K562 treated with DMSO at 1 percent for 12 hours (cell line): ENCODE measurements around the gene ADISSP. TPM values are rescaled to one million over a fixed set of nuclear protein-coding genes. Genes with fewer than 3 reads are reported as not detected.

ENCODE experiments used
- total RNA-seq: library from RNA; unstranded; fragments of 300-600 nt; gene quantifications from 2 replicates; pipeline ENCODE4 v1.2.3, GENCODE V29; 2022; ENCODE audit not compliant: insufficient read depth

The ADISSP gene
- 25.3 and 26.4 TPM in 2 replicates for total RNA-seq

DNA sequence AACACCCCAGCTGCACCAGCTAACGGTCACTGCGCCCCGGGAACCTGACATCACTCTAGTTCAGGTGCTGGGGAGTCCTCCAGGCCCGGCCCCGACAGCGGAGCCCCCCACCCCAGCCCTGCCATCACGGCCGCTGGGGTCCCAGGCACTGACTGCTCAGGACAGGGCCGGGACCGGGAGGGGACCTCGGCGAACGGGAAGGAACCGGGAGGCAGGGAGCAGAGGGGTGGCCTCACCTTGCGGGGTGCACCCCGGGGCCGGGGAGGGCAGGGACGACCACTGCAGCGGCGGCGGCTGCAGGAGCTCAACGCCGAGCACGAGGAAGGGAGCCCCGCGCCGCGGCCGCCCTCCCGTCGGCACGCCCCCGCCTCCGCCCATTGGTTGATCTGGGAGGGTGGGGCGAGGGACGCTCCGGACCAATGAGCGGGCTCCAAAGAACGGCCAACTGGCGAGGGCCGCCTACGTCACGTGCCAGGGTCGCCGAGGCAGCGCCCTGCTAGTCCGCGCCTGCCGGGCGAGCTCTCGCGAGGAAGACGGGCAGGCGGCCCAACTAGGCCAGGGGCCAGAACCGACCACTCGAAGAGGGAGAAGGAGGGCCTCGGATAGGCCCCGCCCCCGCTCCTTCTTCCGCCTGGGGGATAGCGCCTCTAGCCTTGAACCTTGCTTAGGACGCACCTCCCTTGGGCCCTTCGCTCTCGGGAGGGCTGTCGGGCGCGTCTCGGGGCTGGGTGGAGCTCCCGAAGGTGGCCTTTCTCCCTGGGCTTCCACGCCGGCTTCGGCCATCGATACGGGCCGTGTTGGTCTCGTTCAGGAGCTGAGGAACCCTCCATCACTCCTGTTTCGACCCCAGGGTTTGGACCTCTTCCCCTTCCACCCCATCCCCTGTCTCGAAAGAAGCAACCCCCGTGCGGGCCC lies at the start of gene ADISSP:
ADISSP (minus strand) TSS at position 327 of the 915 bp plus-strand sequence. CDS start 7,653 bp downstream, outside the sequence.

DNA sequence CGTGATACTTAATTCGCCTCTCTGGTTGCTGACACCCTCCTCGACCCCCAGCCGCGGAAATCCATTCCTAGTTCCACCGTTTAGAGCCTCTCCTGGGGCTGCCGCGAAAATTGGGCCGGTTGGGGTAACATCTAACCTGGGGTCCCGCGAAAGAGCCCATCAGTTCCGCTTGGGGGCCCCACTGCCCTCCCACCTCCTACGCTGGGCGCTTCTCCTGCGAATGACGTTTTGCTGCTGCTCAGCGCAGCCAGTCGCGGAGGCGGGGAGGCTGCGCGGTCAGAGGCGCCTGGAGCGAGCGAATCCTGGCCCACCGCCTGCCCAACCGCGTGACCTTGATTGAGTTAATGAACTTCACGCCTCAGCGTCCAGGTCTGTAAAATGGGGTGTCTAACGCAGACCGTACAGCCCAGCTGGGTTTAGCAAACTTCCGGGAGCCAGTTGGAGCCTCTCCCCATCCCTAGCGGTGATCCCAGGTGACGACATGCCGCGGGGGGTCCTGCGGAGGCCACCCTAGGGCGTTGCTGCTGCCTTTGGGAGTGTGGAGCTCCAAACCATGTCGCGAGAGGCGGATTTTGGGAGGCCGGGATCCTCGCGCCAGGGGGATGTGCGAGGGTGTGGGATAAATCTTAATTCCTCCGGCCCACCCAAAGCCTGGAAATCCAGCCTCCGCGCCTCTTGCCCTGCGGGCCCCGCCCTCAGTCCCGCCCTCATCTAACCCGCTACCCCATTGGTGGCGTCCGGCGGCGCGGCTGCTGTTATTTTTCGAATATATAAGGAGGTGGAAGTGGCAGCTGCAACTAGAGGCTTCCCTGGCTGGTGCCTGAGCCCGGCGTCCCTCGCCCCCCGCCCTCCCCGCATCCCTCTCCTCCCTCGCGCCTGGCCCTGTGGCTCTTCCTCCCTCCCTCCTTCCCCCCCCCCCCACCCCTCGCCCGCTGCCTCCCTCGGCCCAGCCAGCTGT lies 28.2 kb upstream of the ADISSP start, which contains the start of gene CDC25B:
CDC25B (plus strand) TSS at position 800 of the 958 bp plus-strand sequence. CDS start 222 bp downstream, outside the sequence.

DNA sequence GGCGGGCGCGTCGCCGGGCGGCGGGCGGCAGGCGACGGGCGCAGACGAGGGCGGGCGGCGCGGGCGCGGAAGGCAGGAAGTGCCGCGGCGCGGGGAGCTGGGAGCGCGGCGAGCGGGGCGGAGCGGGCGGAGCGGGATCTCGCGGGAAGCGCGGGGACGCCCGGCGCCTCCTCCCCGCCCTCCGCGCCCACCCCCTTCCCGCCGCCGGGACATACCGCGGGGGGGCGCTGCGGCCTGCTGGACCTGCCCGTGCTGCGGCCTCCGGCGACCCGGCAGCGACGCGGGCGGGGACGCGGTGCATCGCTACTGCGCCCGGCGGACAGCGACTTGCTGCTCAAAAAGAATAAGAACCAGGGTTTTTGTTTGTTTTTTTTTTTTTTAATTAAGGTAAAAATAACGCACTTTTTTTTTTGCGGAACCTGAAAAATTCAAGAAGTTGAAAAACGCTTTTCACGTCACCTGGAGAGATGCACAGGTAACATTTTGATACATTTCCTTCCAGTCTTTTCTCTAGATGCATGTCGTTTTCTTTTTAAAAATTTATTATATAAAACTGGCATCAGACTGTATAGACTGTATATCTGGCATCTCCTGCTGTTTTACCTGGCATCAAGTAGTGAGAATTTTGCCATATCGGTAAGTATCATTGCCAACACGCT lies 19.2 kb upstream of the ADISSP start, which contains the start of gene CENPB:
CENPB (minus strand) TSS at position 76 of the 659 bp plus-strand sequence. CDS start 257 bp downstream, outside the sequence.

DNA sequence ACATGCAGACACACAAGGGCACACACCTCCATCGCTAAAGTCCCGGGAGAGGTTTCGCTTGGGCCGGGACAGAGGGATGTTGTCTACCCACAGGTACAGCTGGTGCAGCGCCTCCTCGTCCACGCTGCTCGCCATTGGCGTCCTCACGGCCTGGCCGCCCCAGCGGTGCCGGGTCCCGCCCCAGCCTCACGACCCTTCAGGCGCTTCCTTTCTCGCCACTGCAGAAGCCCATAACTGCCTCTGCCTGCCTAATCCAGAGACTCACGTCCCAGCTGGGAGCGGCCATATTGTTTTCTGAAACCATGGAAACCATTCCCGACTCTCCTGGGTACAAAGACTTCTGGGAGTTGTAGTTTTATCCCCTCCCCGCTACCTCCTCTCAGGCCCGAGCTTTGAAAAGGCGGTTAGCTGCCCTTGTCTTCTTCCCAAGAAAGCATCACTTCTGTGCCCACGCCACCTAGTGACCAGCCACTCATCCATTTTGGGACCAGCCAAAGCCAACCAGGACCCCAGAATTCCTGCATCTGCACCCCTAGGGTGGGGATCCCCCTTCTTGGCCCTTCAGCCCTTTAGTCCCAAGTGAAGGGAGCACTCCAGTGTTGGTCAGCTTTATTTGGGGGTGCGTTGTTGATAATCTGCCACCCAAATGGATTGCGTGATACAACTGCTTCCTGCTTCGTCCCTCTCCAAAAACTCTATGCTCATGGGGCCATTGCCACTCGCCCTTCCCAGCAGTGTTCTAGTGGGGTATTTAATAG lies 13.8 kb upstream of the ADISSP start, which contains the start of gene SPEF1:
SPEF1 (minus strand) TSS at position 296 of the 758 bp plus-strand sequence; CDS start at position 135, 161 bp downstream.

DNA sequence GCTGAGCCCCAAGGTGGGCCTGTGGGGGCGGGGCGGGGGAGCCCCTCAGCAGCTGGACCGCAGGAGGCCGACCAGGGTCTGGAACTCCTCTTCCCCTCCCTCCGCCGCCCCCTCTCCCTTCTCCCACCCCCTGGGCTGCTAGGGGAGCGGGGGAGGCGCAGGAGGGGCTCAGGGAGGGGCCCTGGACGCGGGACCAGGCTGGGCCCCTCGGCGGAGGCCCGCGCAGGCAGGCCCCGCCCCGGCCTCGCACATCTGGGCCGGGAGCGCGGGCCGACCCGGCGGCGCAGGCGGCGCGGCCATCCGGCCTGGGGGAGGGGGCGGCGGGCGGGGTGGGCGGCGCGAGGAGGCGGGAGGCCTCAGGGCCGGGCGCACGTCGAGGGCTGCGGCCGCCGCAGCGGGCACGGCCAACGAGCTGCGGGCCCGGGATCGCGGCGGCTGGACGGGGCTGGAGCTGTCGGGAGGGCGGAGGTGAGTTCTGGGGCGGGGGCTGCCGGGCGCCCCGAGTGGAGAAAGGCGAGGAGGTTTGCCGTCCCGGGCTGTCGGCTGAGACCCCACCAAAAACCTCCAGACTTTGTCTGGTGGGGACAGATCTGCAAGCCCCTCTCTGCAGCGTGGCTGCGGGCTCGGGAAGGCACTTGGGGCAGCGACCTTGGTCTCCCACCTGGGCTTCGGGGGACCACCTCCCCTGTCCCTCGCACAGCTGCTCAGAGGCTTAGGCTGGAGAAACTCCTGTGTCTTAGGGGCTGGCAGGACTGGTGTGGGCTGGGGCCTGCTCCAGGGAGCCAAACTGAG lies 35.0 kb downstream of the ADISSP start, which contains the start of gene HSPA12B:
HSPA12B (plus strand) TSS at position 359 of the 792 bp plus-strand sequence. CDS start 5,990 bp downstream, outside the sequence.

DNA sequence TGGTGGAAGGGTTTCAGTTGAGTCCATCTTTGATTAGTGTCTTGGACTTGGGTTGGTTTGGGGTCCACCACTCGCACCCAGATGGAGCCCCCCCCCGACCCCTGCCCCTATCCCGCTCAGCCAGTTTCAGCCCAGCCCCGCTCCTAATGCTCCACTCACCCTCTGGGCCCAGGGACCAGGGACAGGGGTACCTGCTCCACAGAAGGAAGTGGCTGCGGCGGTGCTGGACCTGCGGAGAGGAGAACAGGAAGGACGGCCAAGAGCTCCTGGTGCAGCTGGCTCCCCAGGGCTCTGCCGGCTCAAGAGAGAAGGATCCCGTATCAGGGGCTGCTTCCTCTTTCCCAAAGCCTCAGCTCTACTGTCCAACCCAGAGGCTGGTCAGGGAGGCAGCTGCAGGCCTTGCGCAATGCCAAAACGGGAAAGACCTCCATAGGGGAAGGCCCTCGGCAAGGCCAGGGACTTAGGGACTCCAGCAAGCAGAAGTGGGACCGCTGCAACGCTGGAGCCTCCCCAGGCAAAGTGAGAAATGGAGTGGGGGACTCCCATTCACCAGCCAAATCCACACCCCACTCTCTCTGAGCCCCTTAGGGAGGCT lies 55.2 kb downstream of the ADISSP start, which contains the start of gene SIGLEC1:
SIGLEC1 (minus strand) TSS at position 322 of the 595 bp plus-strand sequence. CDS start 5,472 bp downstream, outside the sequence.

Other genes starting within 250 kb of the ADISSP start
- gene GFRA4, start 104.4 kb downstream of the ADISSP start, total RNA-seq, result not detected in 2 replicates
- gene ADAM33, start 85.7 kb downstream of the ADISSP start, total RNA-seq, result not detected in 2 replicates
- gene SIGLEC1, start 55.2 kb downstream of the ADISSP start, total RNA-seq, result not detected in 2 replicates
- gene HSPA12B, start 35.1 kb downstream of the ADISSP start, total RNA-seq, result 0.20 TPM in 1 of 2 replicates, not detected in the other
- gene SPEF1, start 13.7 kb upstream of the ADISSP start, total RNA-seq, result 0.43 TPM in 1 of 2 replicates, not detected in the other
- 46.0 and 46.5 TPM in 2 replicates for gene CENPB, start 19.0 kb upstream of the ADISSP start, total RNA-seq
- gene CDC25B, start 28.6 kb upstream of the ADISSP start, total RNA-seq, result 26.9 and 51.7 TPM in 2 replicates
- gene AP5S1, start 52.8 kb upstream of the ADISSP start, total RNA-seq, result 7.1 and 9.7 TPM in 2 replicates
- gene MAVS, start 79.1 kb upstream of the ADISSP start, total RNA-seq, result 7.1 and 20.2 TPM in 2 replicates
- gene PANK2, start 121.6 kb upstream of the ADISSP start, total RNA-seq, result 25.4 and 35.5 TPM in 2 replicates
- gene RNF24, start 247.8 kb upstream of the ADISSP start, total RNA-seq, result 10.2 and 40.5 TPM in 2 replicates